Measurements from ENCODE around the gene NFAM1.
A peak's percentile ranks its signal among the peaks of the same experiment; 100 is the strongest.

NFAM1 gene

GRCh38 chr22:42442748-42443147 is 10.5 kb upstream of the NFAM1 start:
- TF ChIP-seq POU2F2 (IDR thresholded peaks at IDR 0.05; ENCODE audit: low read depth, low read length) = no peak
- TF ChIP-seq TAF1 (IDR thresholded peaks at IDR 0.05; ENCODE audit: low read depth, low read length) = no peak
- TF ChIP-seq POLR2AphosphoS5 (IDR thresholded peaks at IDR 0.05; ENCODE audit: low read depth, low read length) = no peak
- no peak for DNase-seq (ENCODE audit: insufficient read length, low spot score)
- FAIRE-seq = no peak

- FAIRE-seq (peak; percentile 50), DNase-seq (ENCODE audit: insufficient read length, low spot score) (no peak)
- TF ChIP-seq POLR2AphosphoS5 (IDR thresholded peaks at IDR 0.05; ENCODE audit: low read depth, low read length) (no peak), PAX5 (IDR thresholded peaks at IDR 0.05; ENCODE audit: insufficient read depth, low read length, severe bottlenecking) (no peak), TAF1 (IDR thresholded peaks at IDR 0.05; ENCODE audit: low read depth, low read length) (no peak), SPI1 (IDR thresholded peaks at IDR 0.05; ENCODE audit: low read depth, low read length) (no peak)
Observed at GRCh38 chr22:42440728-42441127, 8.5 kb upstream of the NFAM1 start.

- DNase-seq (ENCODE audit: insufficient read length, low spot score) (no peak), FAIRE-seq (peak; percentile 88)
- TF ChIP-seq POU2F2 (IDR thresholded peaks at IDR 0.05; ENCODE audit: low read depth, low read length) (no peak), POLR2AphosphoS5 (IDR thresholded peaks at IDR 0.05; ENCODE audit: low read depth, low read length) (0 out of 2 replicates have a peak, but pooled peaks have one; percentile 41), TAF1 (IDR thresholded peaks at IDR 0.05; ENCODE audit: low read depth, low read length) (peak; percentile 39; the same call in 1 of the 2 replicates), PAX5 (IDR thresholded peaks at IDR 0.05; ENCODE audit: insufficient read depth, low read length, severe bottlenecking) (no peak), POLR2A (IDR thresholded peaks at IDR 0.05; ENCODE audit: low read depth, low read length) (peak; percentile 31; the same call in 1 of the 2 replicates), SPI1 (IDR thresholded peaks at IDR 0.05; ENCODE audit: low read depth, low read length) (peak; percentile 75)
Observed at GRCh38 chr22:42439821-42440674, 7.8 kb upstream of the NFAM1 start.

- DNase-seq (ENCODE audit: insufficient read length, low spot score) (no peak), FAIRE-seq (no peak)
- TF ChIP-seq SPI1 (IDR thresholded peaks at IDR 0.05; ENCODE audit: low read depth, low read length) (0 out of 2 replicates have a peak, but pooled peaks have one; percentile 13), TAF1 (IDR thresholded peaks at IDR 0.05; ENCODE audit: low read depth, low read length) (no peak)
Observed at GRCh38 chr22:42439021-42439567, 6.9 kb upstream of the NFAM1 start.

- FAIRE-seq (no peak), DNase-seq (ENCODE audit: insufficient read length, low spot score) (no peak)
- no peak for TF ChIP-seq SPI1 (IDR thresholded peaks at IDR 0.05; ENCODE audit: low read depth, low read length)
- no peak for TF ChIP-seq POU2F2 (IDR thresholded peaks at IDR 0.05; ENCODE audit: low read depth, low read length)
- TF ChIP-seq POLR2AphosphoS5 (IDR thresholded peaks at IDR 0.05; ENCODE audit: low read depth, low read length) = no peak
- TF ChIP-seq POLR2A (IDR thresholded peaks at IDR 0.05; ENCODE audit: low read depth, low read length) = no peak
- no peak for TF ChIP-seq TAF1 (IDR thresholded peaks at IDR 0.05; ENCODE audit: low read depth, low read length)
- TF ChIP-seq PAX5 (IDR thresholded peaks at IDR 0.05; ENCODE audit: insufficient read depth, low read length, severe bottlenecking) = no peak
Observed at GRCh38 chr22:42438293-42438650, 6.1 kb upstream of the NFAM1 start.

GRCh38 chr22:42437488-42438292 is 5.5 kb upstream of the NFAM1 start:
- TF ChIP-seq SPI1 (IDR thresholded peaks at IDR 0.05; ENCODE audit: low read depth, low read length) (peak; percentile 85), POLR2A (IDR thresholded peaks at IDR 0.05; ENCODE audit: low read depth, low read length) (no peak)
- FAIRE-seq (peak; percentile 97), DNase-seq (ENCODE audit: insufficient read length, low spot score) (peak; percentile 77)

GRCh38 chr22:42436404-42436803 is 4.2 kb upstream of the NFAM1 start:
- FAIRE-seq = no peak
- DNase-seq (ENCODE audit: insufficient read length, low spot score) = no peak
- TF ChIP-seq PAX5 (IDR thresholded peaks at IDR 0.05; ENCODE audit: insufficient read depth, low read length, severe bottlenecking) (no peak), POLR2A (IDR thresholded peaks at IDR 0.05; ENCODE audit: low read depth, low read length) (no peak), SPI1 (IDR thresholded peaks at IDR 0.05; ENCODE audit: low read depth, low read length) (no peak), TAF1 (IDR thresholded peaks at IDR 0.05; ENCODE audit: low read depth, low read length) (no peak), POLR2AphosphoS5 (IDR thresholded peaks at IDR 0.05; ENCODE audit: low read depth, low read length) (no peak), POU2F2 (IDR thresholded peaks at IDR 0.05; ENCODE audit: low read depth, low read length) (no peak)

GRCh38 chr22:42434748-42435425 is 2.7 kb upstream of the NFAM1 start:
- FAIRE-seq = peak; percentile 23
- no peak for DNase-seq (ENCODE audit: insufficient read length, low spot score)
- TF ChIP-seq PAX5 (IDR thresholded peaks at IDR 0.05; ENCODE audit: insufficient read depth, low read length, severe bottlenecking) (no peak), POLR2AphosphoS5 (IDR thresholded peaks at IDR 0.05; ENCODE audit: low read depth, low read length) (no peak), POLR2A (IDR thresholded peaks at IDR 0.05; ENCODE audit: low read depth, low read length) (no peak), POU2F2 (IDR thresholded peaks at IDR 0.05; ENCODE audit: low read depth, low read length) (no peak), TAF1 (IDR thresholded peaks at IDR 0.05; ENCODE audit: low read depth, low read length) (no peak), SPI1 (IDR thresholded peaks at IDR 0.05; ENCODE audit: low read depth, low read length) (no peak)
